OCI-LY3 (cell line): Measurements from ENCODE around the gene COL4A2.

Experiments used
- H2AFZ ChIP-seq: fragments of 200-600, 300-600 bp; shearing (Covaris generic); 2 replicates; pipeline ENCODE4 v1.6.0; 2014; ENCODE audit warnings: antibody characterized with exemption, low read depth, low read length
- H3K27ac ChIP-seq: fragments of 200-600, 300-600 bp; sonication (generic); 2 replicates; pipeline ENCODE4 v1.5.1; 2014; ENCODE audit warnings: mild to moderate bottlenecking, low read length, moderate library complexity, mixed read lengths
- H3K27me3 ChIP-seq: fragments of 200-600, 300-600 bp; sonication (generic); 2 replicates; pipeline ENCODE4 v1.6.1; 2014; ENCODE audit warnings: low read depth, low read length, mixed read lengths
- H3K36me3 ChIP-seq: fragments of 200-600, 300-600 bp; sonication (generic); replicated peaks from 2 replicates; pipeline ENCODE3; 2014; ENCODE audit warnings: low read depth, low read length, mixed read lengths
- H3K4me1 ChIP-seq: fragments of 300-600, 200-600 bp; sonication (generic); 2 replicates; pipeline ENCODE4 v1.6.1; 2014; ENCODE audit warnings: low read length, mixed read lengths
- H3K4me2 ChIP-seq: fragments of 200-600, 300-600 bp; sonication (generic); 2 replicates; pipeline ENCODE4 v1.6.1; 2014; ENCODE audit warnings: low read length, mixed read lengths
- H3K4me3 ChIP-seq: fragments of 300-600, 200-600 bp; sonication (generic); 2 replicates; pipeline ENCODE4 v1.5.1; 2014; ENCODE audit warnings: antibody characterized with exemption, mild to moderate bottlenecking, low read length, moderate library complexity
- H3K79me2 ChIP-seq: fragments of 300-600, 200-600 bp; shearing (Covaris generic); 2 replicates; pipeline ENCODE4 v1.6.1; 2014; ENCODE audit warnings: mild to moderate bottlenecking, low read length, mixed read lengths
- H3K9ac ChIP-seq: fragments of 300-600, 200-600 bp; shearing (Covaris generic); 2 replicates; pipeline ENCODE4 v1.6.0; 2014; ENCODE audit warnings: mild to moderate bottlenecking, low read length, moderate library complexity
- H3K9me3 ChIP-seq: fragments of 200-600, 300-600 bp; shearing (Covaris generic); 2 replicates; pipeline ENCODE4 v1.6.1; 2014; ENCODE audit warnings: low read length, mixed read lengths; ENCODE audit not compliant: insufficient read depth
- H4K20me1 ChIP-seq: fragments of 200-600, 300-600 bp; sonication (generic); 2 replicates; pipeline ENCODE4 v1.6.1; 2016; ENCODE audit warnings: low read length, mixed read lengths; ENCODE audit not compliant: insufficient read depth
- EZH2phosphoT487 ChIP-seq: fragments of 200-600 bp; shearing (Covaris generic); IDR thresholded peaks from 2 replicates; pipeline ENCODE4 v1.6.1; 2018; ENCODE audit warnings: antibody characterized with exemption, mixed run types, low read depth
- TF ChIP-seq, protein P1 (sequence below): fragments of 200-600, 300-600 bp; sonication (generic); IDR thresholded peaks from 2 replicates; pipeline ENCODE4 v1.5.1; 2014; ENCODE audit warnings: antibody characterized with exemption, low read length, low read depth

The COL4A2 gene

DNA sequence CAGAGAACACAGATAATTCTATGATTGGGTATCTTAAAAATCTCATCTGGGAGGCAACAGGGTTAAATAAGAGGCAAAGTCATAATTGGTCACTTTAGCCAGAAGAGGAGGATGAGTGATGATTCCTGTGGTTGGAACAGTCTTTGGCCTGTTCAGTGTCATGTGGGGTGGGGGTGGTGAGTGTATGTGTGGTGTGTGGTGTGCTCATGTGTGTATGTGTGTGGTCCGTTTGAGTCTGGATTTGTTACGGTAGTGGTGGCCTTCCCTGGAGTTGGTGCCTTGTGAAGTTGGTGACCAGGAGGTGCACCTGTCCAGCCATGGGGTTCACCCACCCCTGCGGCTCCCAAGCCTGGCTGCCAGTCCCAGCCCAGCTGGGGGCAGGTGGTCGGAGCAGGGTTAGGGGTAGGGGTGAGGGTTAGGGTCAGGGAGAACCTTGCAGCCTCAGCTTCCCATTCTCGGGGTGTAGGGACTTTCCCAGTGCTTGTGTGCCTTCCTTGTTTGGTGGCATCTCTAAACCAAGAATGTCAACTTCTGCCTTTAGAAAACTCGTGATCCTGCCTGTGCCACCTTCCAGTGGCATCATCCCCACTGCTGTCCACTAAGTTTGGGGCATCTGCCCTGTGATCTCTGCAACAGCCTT is 156.9 kb downstream of the COL4A2 start:
- Histone ChIP-seq H2AFZ (peak overlapping the region; percentile 43; the same call in 1 of the 2 replicates), H3K79me2 (no peaks in the 10 kb centered on the region), H4K20me1 (no peaks in the 10 kb centered on the region), H3K4me1 (peaks cover 44% of the 10 kb centered on the region), H3K27me3 (peaks cover 68% of the 10 kb centered on the region), H3K27ac (peak overlapping the region; percentile 59), H3K9me3 (no peaks in the 10 kb centered on the region), H3K9ac (no peak overlapping the region), H3K4me3 (peak overlapping the region; percentile 60), H3K36me3 (no peaks in the 10 kb centered on the region), H3K4me2 (peak overlapping the region; percentile 88)
- TF ChIP-seq, protein P1, sequence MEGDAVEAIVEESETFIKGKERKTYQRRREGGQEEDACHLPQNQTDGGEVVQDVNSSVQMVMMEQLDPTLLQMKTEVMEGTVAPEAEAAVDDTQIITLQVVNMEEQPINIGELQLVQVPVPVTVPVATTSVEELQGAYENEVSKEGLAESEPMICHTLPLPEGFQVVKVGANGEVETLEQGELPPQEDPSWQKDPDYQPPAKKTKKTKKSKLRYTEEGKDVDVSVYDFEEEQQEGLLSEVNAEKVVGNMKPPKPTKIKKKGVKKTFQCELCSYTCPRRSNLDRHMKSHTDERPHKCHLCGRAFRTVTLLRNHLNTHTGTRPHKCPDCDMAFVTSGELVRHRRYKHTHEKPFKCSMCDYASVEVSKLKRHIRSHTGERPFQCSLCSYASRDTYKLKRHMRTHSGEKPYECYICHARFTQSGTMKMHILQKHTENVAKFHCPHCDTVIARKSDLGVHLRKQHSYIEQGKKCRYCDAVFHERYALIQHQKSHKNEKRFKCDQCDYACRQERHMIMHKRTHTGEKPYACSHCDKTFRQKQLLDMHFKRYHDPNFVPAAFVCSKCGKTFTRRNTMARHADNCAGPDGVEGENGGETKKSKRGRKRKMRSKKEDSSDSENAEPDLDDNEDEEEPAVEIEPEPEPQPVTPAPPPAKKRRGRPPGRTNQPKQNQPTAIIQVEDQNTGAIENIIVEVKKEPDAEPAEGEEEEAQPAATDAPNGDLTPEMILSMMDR, result no peak
- no peak for TF ChIP-seq EZH2phosphoT487

DNA sequence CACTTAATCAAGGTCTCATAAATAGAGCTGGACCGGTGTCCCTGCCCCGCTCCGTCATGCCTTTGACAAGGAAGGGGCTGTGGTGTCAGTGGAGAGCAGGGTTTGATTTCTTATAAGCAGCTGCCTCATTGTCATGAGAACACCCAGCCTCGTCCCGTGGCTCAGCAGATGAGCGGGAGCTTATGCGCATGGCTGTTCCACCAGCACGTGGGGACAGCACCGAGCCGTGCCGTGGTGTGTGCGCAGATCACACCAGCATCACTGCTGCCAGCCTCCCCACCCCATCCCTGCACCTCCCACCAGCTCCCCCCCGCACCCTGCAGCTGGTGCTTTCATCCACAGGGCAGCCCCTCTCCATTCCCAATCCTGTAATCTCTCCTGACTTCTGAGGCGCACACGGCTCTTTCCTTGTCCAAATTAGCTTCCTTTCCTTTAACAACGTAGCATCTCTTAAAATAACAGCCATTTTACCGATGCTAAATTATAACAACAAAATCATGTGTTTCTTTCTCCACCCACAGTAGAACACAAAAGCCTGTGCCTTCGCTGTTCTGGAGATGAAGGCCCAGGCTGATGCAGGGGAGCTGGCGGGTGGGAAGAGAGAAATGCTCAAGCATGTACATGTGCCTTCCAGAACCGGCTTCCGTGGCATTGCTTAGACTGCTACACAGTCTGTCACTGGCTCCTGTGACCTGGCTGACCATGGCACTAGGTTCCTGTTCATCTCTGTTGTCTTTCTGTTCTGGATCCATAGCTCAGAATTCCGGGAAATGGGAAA is 157.7 kb downstream of the COL4A2 start:
- Histone ChIP-seq H3K9ac (no peak overlapping the region), H3K4me2 (peak overlapping the region; percentile 88)
- TF ChIP-seq, protein P1, result no peak
- TF ChIP-seq EZH2phosphoT487, result no peak

DNA sequence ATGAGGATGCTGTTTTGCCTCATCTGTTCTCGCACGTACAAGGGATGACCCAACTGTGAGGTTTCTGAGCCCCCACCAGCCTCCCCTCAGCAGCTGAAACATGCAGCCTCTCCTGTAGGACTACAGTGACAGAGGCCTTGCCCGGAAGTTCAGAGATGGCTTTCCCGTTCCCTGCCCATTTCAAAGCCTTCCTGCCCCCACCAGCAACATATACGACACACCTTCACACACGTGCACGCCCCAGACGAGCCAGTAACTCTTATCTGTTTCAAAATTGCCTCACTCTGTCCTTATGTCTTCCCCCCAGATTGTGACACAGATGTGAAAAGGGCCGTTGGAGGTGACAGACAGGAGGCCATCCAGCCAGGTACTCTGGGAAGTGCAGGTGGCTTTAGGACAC is 158.6 kb downstream of the COL4A2 start:
- TF ChIP-seq, protein P1, result no peak
- no peak for TF ChIP-seq EZH2phosphoT487
- no peaks in the 10 kb centered on the region for H3K36me3 ChIP-seq
- peaks cover 67% of the 10 kb centered on the region for H3K27me3 ChIP-seq
- peaks cover 54% of the 10 kb centered on the region for H3K4me1 ChIP-seq
- H2AFZ ChIP-seq, result no peak overlapping the region
- H3K9me3 ChIP-seq, result no peaks in the 10 kb centered on the region
- no peak overlapping the region for H3K27ac ChIP-seq
- no peaks in the 10 kb centered on the region for H3K79me2 ChIP-seq
- H3K4me2 ChIP-seq, result no peak overlapping the region
- no peaks in the 10 kb centered on the region for H4K20me1 ChIP-seq
- H3K9ac ChIP-seq, result no peak overlapping the region
- no peak overlapping the region for H3K4me3 ChIP-seq

More for the DNA sequence above, 157.7 kb downstream of the COL4A2 start:
- Histone ChIP-seq H3K27ac (peak overlapping the region; percentile 59), H3K9me3 (no peaks in the 10 kb centered on the region), H3K36me3 (no peaks in the 10 kb centered on the region), H4K20me1 (no peaks in the 10 kb centered on the region), H3K4me3 (peak overlapping the region; percentile 60), H3K27me3 (peaks cover 70% of the 10 kb centered on the region), H3K4me1 (peaks cover 45% of the 10 kb centered on the region), H3K79me2 (no peaks in the 10 kb centered on the region), H2AFZ (peak overlapping the region; percentile 43; the same call in 1 of the 2 replicates)

GRCh38 chr13:110466266-110466915 is 159.3 kb downstream of the COL4A2 start:
- Histone ChIP-seq H3K4me2 (peak overlapping the region; percentile 33), H3K4me1 (peaks cover 61% of the 10 kb centered on the region), H3K27me3 (peaks cover 63% of the 10 kb centered on the region), H3K27ac (no peak overlapping the region), H4K20me1 (no peaks in the 10 kb centered on the region), H3K4me3 (no peak overlapping the region), H3K9me3 (no peaks in the 10 kb centered on the region), H2AFZ (no peak overlapping the region), H3K79me2 (no peaks in the 10 kb centered on the region), H3K9ac (no peak overlapping the region), H3K36me3 (no peaks in the 10 kb centered on the region)
- TF ChIP-seq, protein P1, result no peak
- no peak for TF ChIP-seq EZH2phosphoT487
